GM23248 (cell line): ENCODE measurements around the gene RBMS1. TPM values are rescaled to one million over a fixed set of nuclear protein-coding genes. Genes with fewer than 3 reads are reported as not detected.

Experiments
- DNase-seq: peaks from one replicate; pipeline ENCODE4 v3.0.0-alpha.2; 2015
- H2AFZ ChIP-seq: fragments of 200-600 bp; sonication (generic); 2 replicates; pipeline ENCODE4 v1.6.1; 2016; ENCODE audit warnings: antibody characterized with exemption
- H3F3A ChIP-seq: fragments of 200-600 bp; sonication (generic); 2 replicates; pipeline ENCODE4 v1.6.1; 2016; ENCODE audit warnings: mild to moderate bottlenecking, antibody characterized with exemption, mixed run types; ENCODE audit not compliant: insufficient read depth
- H3K27ac ChIP-seq: fragments of 200-600 bp; sonication (generic); 2 replicates; pipeline ENCODE4 v1.5.1; 2016; ENCODE audit warnings: mild to moderate bottlenecking
- H3K27me3 ChIP-seq: fragments of 200-600 bp; sonication (generic); replicated peaks from 2 replicates; pipeline ENCODE4 v1.6.1; 2016; ENCODE audit warnings: mild to moderate bottlenecking; ENCODE audit not compliant: insufficient read depth
- H3K36me3 ChIP-seq: fragments of 200-600 bp; sonication (generic); 2 replicates; pipeline ENCODE4 v1.6.1; 2016; ENCODE audit warnings: low read depth, mild to moderate bottlenecking
- H3K4me1 ChIP-seq: fragments of 200-600 bp; sonication (generic); 2 replicates; pipeline ENCODE4 v1.6.1; 2016; ENCODE audit warnings: mild to moderate bottlenecking; ENCODE audit not compliant: insufficient read depth
- H3K4me2 ChIP-seq: fragments of 200-600 bp; sonication (generic); one replicate; pipeline ENCODE4 v1.6.1; 2016; ENCODE audit warnings: mild to moderate bottlenecking; ENCODE audit not compliant: unreplicated experiment
- H3K4me3 ChIP-seq: fragments of 200-600 bp; sonication (generic); 2 replicates; pipeline ENCODE4 v1.5.1; 2016; ENCODE audit warnings: mild to moderate bottlenecking
- H3K79me2 ChIP-seq: fragments of 200-600 bp; sonication (generic); 2 replicates; pipeline ENCODE4 v1.6.1; 2016; ENCODE audit warnings: mild to moderate bottlenecking; ENCODE audit not compliant: insufficient read depth
- H3K9ac ChIP-seq: fragments of 200-600 bp; sonication (generic); 2 replicates; pipeline ENCODE4 v1.6.1; 2016; ENCODE audit warnings: mild to moderate bottlenecking
- H3K9me2 ChIP-seq: fragments of 200-600 bp; sonication (generic); 2 replicates; pipeline ENCODE4 v1.6.1; 2016; ENCODE audit warnings: mixed run types, mild to moderate bottlenecking, moderate library complexity; ENCODE audit not compliant: insufficient read depth
- H3K9me3 ChIP-seq: fragments of 200-600 bp; sonication (generic); one replicate; pipeline ENCODE4 v1.6.1; 2017; ENCODE audit warnings: low read depth
- H4K20me1 ChIP-seq: fragments of 200-600 bp; sonication (generic); 2 replicates; pipeline ENCODE4 v1.6.0; 2016; ENCODE audit not compliant: insufficient read depth
- EZH2 ChIP-seq: fragments of 200-600 bp; sonication (generic); IDR thresholded peaks from 2 replicates; pipeline ENCODE4 v1.6.1; 2018; ENCODE audit warnings: antibody characterized with exemption, mild to moderate bottlenecking; ENCODE audit not compliant: insufficient read depth, poor library complexity, severe bottlenecking
- EZH2phosphoT487 ChIP-seq: fragments of 200-600 bp; sonication (generic); IDR thresholded peaks from 2 replicates; pipeline ENCODE4 v1.6.1; 2018; ENCODE audit warnings: antibody characterized with exemption, moderate library complexity, mild to moderate bottlenecking, low read depth; ENCODE audit not compliant: insufficient read depth
- WGBS, 2 experiments: methylation state at CpG; one replicate each; pipeline ENCODE4 v1.1.6; 2015 to 2017; ENCODE audit warnings: low lambda C conversion rate in 2 of 2, low coverage in 1 of 2; ENCODE audit errors: missing lambda C conversion rate in 2 of 2; 5-methylcytosine and 5-hydroxymethylcytosine counted together
- in situ Hi-C: fragments of 300-500 bp; cut with MboI; formaldehyde crosslinking; loops from 2 replicates; pipeline ENCODE4 v1.15.0; 2020
- polyA plus RNA-seq: library from polyadenylated mRNA; unstranded; fragments of >200 nt; fragmentation: Nextera tagmentation; extraction: Ambion mirVana; gene quantifications from 2 replicates; pipeline ENCODE4 v1.2.1, GENCODE V29; 2016
- total RNA-seq: library from RNA; depleted of rRNA; stranded (reverse); fragments of >200 nt; shearing (Covaris generic); gene quantifications from 2 replicates; pipeline ENCODE4 v1.2.3, GENCODE V29; 2014

Gene RBMS1
- total and polyA plus RNA-seq, 2 experiments from 2014 or later: 72.3 to 91.7 TPM

DNA sequence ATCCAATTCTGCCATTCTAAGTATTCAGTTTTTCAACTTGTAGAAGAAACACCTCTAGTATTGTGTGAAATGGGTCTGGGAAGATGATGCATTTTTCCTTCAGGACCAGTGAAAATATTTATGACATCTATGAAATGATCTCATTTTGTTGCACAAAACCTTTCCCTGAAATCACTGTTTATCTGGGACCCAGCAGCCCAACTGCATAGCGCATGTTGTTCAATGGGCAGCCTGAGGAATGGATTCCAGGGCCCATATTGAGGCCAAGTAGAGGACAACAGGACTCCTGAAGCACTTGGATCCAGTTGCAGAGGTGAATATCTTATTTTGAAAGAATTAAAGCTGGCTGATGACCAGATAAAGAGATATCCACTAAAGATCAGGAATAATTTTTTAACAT, 7.3 kb downstream of the RBMS1 start:
- peak; percentile 49 for DNase-seq
- no peaks in the 10 kb centered on the region for H3K9me3 ChIP-seq
- no peak overlapping the region for H2AFZ ChIP-seq
- H3K27ac ChIP-seq: 0 out of 2 replicates have a peak overlapping the region, but pooled peaks have one; percentile 12
- H3K4me2 ChIP-seq: no peak overlapping the region
- H3K9me2 ChIP-seq: no peaks in the 10 kb centered on the region
- H3K27me3 ChIP-seq: no peaks in the 10 kb centered on the region
- in situ Hi-C loops: no loop called here
- H3K36me3 ChIP-seq: no peaks in the 10 kb centered on the region
- H3K4me3 ChIP-seq: no peak overlapping the region
- peaks cover 37% of the 10 kb centered on the region for H3K4me1 ChIP-seq
- H3F3A ChIP-seq: peaks cover 32% of the 10 kb centered on the region
- no peak for TF ChIP-seq EZH2phosphoT487
- TF ChIP-seq EZH2: no peak
- H3K9ac ChIP-seq: no peak overlapping the region
- 97 to 100% methylated on average over 1 of the region's 1 CpG for WGBS, 2 experiments
- H3K79me2 ChIP-seq: peaks cover 100% of the 10 kb centered on the region
- peaks cover 12% of the 10 kb centered on the region for H4K20me1 ChIP-seq

DNA sequence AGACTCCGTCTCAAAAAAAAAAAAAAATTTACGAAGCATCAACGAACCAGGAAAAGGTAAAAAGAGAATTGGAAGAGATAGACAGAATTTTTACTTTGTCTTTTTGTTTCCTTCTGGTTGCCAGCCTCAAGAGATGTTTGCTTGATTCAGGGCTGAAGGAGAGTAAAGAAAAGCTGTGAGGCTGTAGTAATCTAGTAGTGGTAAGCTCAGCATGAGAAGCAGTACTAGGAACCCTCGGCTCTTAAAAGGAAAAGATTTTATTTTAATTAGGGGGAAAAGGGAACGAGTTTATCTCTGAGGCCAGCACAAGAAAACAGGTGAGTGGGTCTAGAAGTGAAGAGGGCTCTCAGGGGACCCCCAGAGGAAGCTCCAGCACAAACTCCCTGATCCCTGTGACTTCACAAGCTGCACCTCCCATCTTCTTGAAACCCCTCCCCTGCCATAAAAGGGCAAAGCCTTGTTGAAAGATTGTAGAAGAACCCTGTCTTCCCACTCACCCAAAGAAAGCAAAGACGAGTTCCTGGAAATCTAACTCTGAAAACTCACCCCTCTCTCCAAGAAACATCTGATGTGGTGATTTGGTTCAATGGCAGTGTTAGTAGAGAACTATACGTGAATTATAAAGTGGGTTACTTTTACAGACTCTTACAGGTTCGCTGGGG, 8.6 kb downstream of the RBMS1 start:
- Histone ChIP-seq H3K27ac (no peak overlapping the region; the same call in 1 of the 2 replicates), H4K20me1 (peaks cover 20% of the 10 kb centered on the region), H3K9me2 (no peaks in the 10 kb centered on the region), H3K9me3 (no peaks in the 10 kb centered on the region), H3K36me3 (no peaks in the 10 kb centered on the region), H2AFZ (no peak overlapping the region), H3F3A (peaks cover 21% of the 10 kb centered on the region), H3K9ac (no peak overlapping the region), H3K4me2 (no peak overlapping the region), H3K4me1 (peaks cover 31% of the 10 kb centered on the region), H3K27me3 (no peaks in the 10 kb centered on the region), H3K79me2 (peaks cover 100% of the 10 kb centered on the region), H3K4me3 (no peak overlapping the region)
- WGBS, 2 experiments: 81 to 87% methylated on average over 7 to 8 of the region's 8 CpGs
- in situ Hi-C loops: no loop called here
- TF ChIP-seq EZH2phosphoT487 (no peak), EZH2 (no peak)
- no peak for DNase-seq

DNA sequence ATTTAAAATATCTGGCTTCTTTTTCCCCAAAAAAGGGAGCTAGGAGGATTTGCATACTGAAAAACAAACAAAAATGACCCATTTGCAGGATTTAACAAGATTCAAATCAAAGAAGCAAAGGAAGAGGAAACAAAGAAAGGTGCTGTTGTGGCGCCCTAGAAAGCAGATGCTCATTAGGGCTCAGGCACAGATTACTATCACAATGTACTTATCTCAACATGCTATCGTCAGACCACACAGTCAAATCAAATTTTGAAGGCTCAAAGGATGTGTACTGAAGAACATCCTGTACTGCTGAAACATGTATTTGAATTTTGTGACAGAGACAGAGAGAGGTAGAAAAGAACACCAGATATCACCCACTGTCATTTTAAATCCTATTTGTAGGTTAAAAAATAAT, 10.9 kb downstream of the RBMS1 start:
- DNase-seq: no peak
- H3K79me2 ChIP-seq: peaks cover 100% of the 10 kb centered on the region
- H2AFZ ChIP-seq: no peak overlapping the region
- H3K9me2 ChIP-seq: no peaks in the 10 kb centered on the region
- peaks cover 14% of the 10 kb centered on the region for H3K4me1 ChIP-seq
- no peaks in the 10 kb centered on the region for H3K36me3 ChIP-seq
- no peak for TF ChIP-seq EZH2
- TF ChIP-seq EZH2phosphoT487: no peak
- H3K9ac ChIP-seq: no peak overlapping the region
- H3K4me3 ChIP-seq: no peak overlapping the region
- H3K27me3 ChIP-seq: no peaks in the 10 kb centered on the region
- peaks cover 16% of the 10 kb centered on the region; the same call in 1 of the 2 replicates for H3F3A ChIP-seq
- WGBS, 2 experiments: 83 to 91% methylated on average over 2 of the region's 2 CpGs
- H4K20me1 ChIP-seq: peaks cover 22% of the 10 kb centered on the region
- in situ Hi-C loops: no loop called here
- no peak overlapping the region for H3K4me2 ChIP-seq
- H3K9me3 ChIP-seq: no peaks in the 10 kb centered on the region
- H3K27ac ChIP-seq: no peak overlapping the region

DNA sequence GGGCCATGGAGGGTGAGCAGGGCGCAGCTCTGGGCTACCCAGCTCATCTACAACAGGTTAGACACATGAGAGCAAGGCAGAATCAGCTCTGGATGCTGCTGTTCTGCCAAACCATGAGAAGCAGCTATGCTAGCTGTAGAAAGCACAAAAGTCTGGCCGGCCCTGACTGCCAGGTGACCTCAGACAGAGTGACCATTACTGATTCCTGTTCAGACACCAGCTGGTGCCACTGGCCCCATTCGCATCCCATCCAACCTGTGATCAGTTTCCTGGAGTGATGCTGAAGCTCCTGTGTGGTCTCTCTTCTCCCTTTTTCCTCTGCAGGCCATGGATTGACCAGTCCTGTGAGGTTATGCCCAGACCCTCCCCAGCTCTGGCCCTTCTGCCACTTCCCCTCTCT, 14.3 kb downstream of the RBMS1 start:
- H3K27me3 ChIP-seq: no peaks in the 10 kb centered on the region
- no peaks in the 10 kb centered on the region for H3K36me3 ChIP-seq
- DNase-seq: no peak
- peaks cover 99% of the 10 kb centered on the region for H3K79me2 ChIP-seq
- 100% methylated on average over 3 of the region's 3 CpGs for WGBS, 2 experiments
- H3K4me1 ChIP-seq: peaks cover 18% of the 10 kb centered on the region
- H2AFZ ChIP-seq: no peak overlapping the region
- peaks cover 26% of the 10 kb centered on the region for H4K20me1 ChIP-seq
- no peak overlapping the region for H3K9ac ChIP-seq
- TF ChIP-seq EZH2phosphoT487 (no peak), EZH2 (no peak)
- H3K27ac ChIP-seq: no peak overlapping the region
- H3K9me2 ChIP-seq: no peaks in the 10 kb centered on the region
- no peak overlapping the region for H3K4me2 ChIP-seq
- no peaks in the 10 kb centered on the region for H3K9me3 ChIP-seq
- in situ Hi-C loops: no loop called here
- H3K4me3 ChIP-seq: no peak overlapping the region
- H3F3A ChIP-seq: no peaks in the 10 kb centered on the region; the same call in 1 of the 2 replicates
